Spleen (tissue), 7 donors: ENCODE results near the gene USP21.

Experiments
- POLR2A ChIP-seq, 3 donors: fragments of 450-650 bp; IDR thresholded peaks; one replicate each; pipeline ENCODE4 v1.5.1; 2017; ENCODE audit warnings: antibody characterized with exemption in 3 of 3, mild to moderate bottlenecking in 1 of 3
- TF ChIP-seq, protein P1 (sequence below), 11 experiments: fragments of 200-600 bp in 7 of 11; fragments of 450-650 bp in 4 of 11; sonication (generic) in 4 of 11; IDR thresholded peaks in 8 of 11; conservative IDR thresholded peaks in 3 of 11; 1 replicate in 7 of 11; 2 replicates in 4 of 11; pipeline versions ENCODE4 v1.4.0 to v1.8.0; 2016 to 2021; ENCODE audit warnings: antibody characterized with exemption in 11 of 11, inconsistent platforms in 4 of 11, mild to moderate bottlenecking in 1 of 11
- donor health status: DM: no; HTN: no; CAD: no; lungs with moderate emphysema.
- donor health status: DM: no; HTN: no; CAD: no.
- donor health status: DM: no; HTN: no; CAD: no.

DNA sequence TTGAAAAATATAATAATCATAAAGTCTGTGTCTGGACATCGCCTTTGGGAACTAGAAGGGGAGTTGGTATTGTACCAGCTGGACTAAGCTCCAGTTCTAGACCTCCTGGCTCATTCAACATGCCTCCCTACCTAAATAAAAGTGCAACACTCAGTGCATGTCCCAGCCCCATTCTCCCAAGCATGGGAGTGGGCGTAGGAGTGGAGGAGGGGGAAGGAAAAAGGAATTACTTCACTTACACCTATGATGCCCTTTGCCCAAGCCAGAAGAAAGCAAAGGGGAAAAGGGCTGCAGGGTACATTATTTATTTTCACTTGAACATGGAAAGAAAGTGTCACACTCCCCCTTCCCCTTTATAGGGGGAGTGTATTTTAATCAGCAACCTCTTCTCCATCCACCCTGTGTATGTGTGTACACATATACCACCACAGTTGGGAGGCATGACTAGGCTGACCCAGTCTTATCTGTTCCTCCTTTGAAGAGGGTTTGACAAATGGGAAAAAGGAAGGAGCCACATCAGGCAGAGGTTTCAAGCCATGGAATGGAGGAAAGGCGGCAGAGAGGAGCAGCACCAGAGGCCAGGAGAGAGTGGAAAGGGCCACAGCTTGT lies 38.2 kb upstream of the USP21 start:
- TF ChIP-seq, protein P1, sequence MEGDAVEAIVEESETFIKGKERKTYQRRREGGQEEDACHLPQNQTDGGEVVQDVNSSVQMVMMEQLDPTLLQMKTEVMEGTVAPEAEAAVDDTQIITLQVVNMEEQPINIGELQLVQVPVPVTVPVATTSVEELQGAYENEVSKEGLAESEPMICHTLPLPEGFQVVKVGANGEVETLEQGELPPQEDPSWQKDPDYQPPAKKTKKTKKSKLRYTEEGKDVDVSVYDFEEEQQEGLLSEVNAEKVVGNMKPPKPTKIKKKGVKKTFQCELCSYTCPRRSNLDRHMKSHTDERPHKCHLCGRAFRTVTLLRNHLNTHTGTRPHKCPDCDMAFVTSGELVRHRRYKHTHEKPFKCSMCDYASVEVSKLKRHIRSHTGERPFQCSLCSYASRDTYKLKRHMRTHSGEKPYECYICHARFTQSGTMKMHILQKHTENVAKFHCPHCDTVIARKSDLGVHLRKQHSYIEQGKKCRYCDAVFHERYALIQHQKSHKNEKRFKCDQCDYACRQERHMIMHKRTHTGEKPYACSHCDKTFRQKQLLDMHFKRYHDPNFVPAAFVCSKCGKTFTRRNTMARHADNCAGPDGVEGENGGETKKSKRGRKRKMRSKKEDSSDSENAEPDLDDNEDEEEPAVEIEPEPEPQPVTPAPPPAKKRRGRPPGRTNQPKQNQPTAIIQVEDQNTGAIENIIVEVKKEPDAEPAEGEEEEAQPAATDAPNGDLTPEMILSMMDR (IDR thresholded peaks at IDR 0.05 in 8 of 11, conservative IDR thresholded peaks at IDR 0.05 in 3 of 11), result no peak
- TF ChIP-seq POLR2A (IDR thresholded peaks at IDR 0.05), result no peak
